H9 (cell line): ENCODE measurements around the gene ARFGEF3. TPM values are rescaled to one million over a fixed set of nuclear protein-coding genes. Genes with fewer than 3 reads are reported as not detected.

ENCODE experiments used
- DNase-seq: peaks from one replicate; pipeline ENCODE4 v3.0.0-alpha.2; 2017
- H2AFZ ChIP-seq: one replicate; pipeline ENCODE4 v1.6.1; 2013; ENCODE audit warnings: mild to moderate bottlenecking, low read length, control low read depth, moderate library complexity
- H2AK5ac ChIP-seq: 2 replicates; pipeline ENCODE4 v1.6.1; 2013; ENCODE audit warnings: low read length, control low read depth, mixed read lengths; ENCODE audit not compliant: insufficient read length
- H2BK120ac ChIP-seq: one replicate; pipeline ENCODE4 v1.6.1; 2013; ENCODE audit warnings: low read depth, mild to moderate bottlenecking, low read length, control low read depth, inconsistent platforms; ENCODE audit not compliant: poor library complexity, severe bottlenecking
- H2BK12ac ChIP-seq: 2 replicates; pipeline ENCODE4 v1.6.1; 2013; ENCODE audit warnings: low read length, control low read depth, mixed read lengths, low read depth; ENCODE audit not compliant: insufficient read length
- H2BK15ac ChIP-seq: 2 replicates; pipeline ENCODE4 v1.6.1; 2013; ENCODE audit warnings: low read depth, low read length, control low read depth
- H2BK20ac ChIP-seq: one replicate; pipeline ENCODE4 v1.6.1; 2013; ENCODE audit warnings: low read depth, mild to moderate bottlenecking, low read length, control low read depth, inconsistent platforms; ENCODE audit not compliant: poor library complexity, severe bottlenecking
- H2BK5ac ChIP-seq: 2 replicates; pipeline ENCODE4 v1.6.1; 2013; ENCODE audit warnings: low read length, control low read depth, mixed read lengths; ENCODE audit not compliant: insufficient read length
- H3K14ac ChIP-seq: 2 replicates; pipeline ENCODE4 v1.6.1; 2013; ENCODE audit warnings: low read length, control low read depth; ENCODE audit not compliant: insufficient read depth
- H3K18ac ChIP-seq: 2 replicates; pipeline ENCODE4 v1.6.1; 2013; ENCODE audit warnings: low read depth, mild to moderate bottlenecking, mixed read lengths, low read length, control low read depth; ENCODE audit not compliant: insufficient read length
- H3K23ac ChIP-seq: 2 replicates; pipeline ENCODE4 v1.6.1; 2013; ENCODE audit warnings: low read length, control low read depth, mixed read lengths, low read depth; ENCODE audit not compliant: insufficient read length
- H3K23me2 ChIP-seq: 2 replicates; pipeline ENCODE4 v1.6.1; 2013; ENCODE audit warnings: low read depth, mild to moderate bottlenecking, mixed read lengths, low read length, control low read depth; ENCODE audit not compliant: insufficient read length, poor library complexity, severe bottlenecking
- H3K27ac ChIP-seq: 2 replicates; pipeline ENCODE4 v1.5.1; 2013; ENCODE audit warnings: low read length, control low read depth, mixed read lengths, low read depth; ENCODE audit not compliant: insufficient read length
- H3K27me3 ChIP-seq: 2 replicates; pipeline ENCODE4 v1.6.1; 2013; ENCODE audit warnings: low read length, control low read depth, inconsistent platforms; ENCODE audit not compliant: insufficient read depth
- H3K4ac ChIP-seq: 2 replicates; pipeline ENCODE4 v1.6.1; 2013; ENCODE audit warnings: low read depth, mild to moderate bottlenecking, control low read depth, inconsistent platforms, low read length, moderate library complexity
- H3K4me1 ChIP-seq: 2 replicates; pipeline ENCODE4 v1.6.1; 2013; ENCODE audit warnings: low read length, control low read depth, inconsistent platforms; ENCODE audit not compliant: insufficient read depth
- H3K4me2 ChIP-seq: 2 replicates; pipeline ENCODE4 v1.6.1; 2013; ENCODE audit warnings: low read length, control low read depth, mixed read lengths; ENCODE audit not compliant: insufficient read length, insufficient read depth
- H3K56ac ChIP-seq: 2 replicates; pipeline ENCODE4 v1.6.1; 2013; ENCODE audit warnings: low read depth, mild to moderate bottlenecking, mixed read lengths, low read length, control low read depth; ENCODE audit not compliant: insufficient read length
- H3K79me1 ChIP-seq: 2 replicates; pipeline ENCODE4 v1.6.1; 2013; ENCODE audit warnings: low read depth, mild to moderate bottlenecking, moderate library complexity, low read length, control low read depth, inconsistent platforms; ENCODE audit not compliant: insufficient read depth, poor library complexity, severe bottlenecking
- H3K79me2 ChIP-seq: 2 replicates; pipeline ENCODE4 v1.6.1; 2013; ENCODE audit warnings: low read length, control low read depth, inconsistent platforms; ENCODE audit not compliant: insufficient read depth
- H3K9ac ChIP-seq: 2 replicates; pipeline ENCODE4 v1.6.1; 2013; ENCODE audit warnings: low read length, control low read depth, mixed read lengths; ENCODE audit not compliant: insufficient read length; ENCODE audit errors: extremely low read depth
- H3K9me3 ChIP-seq: one replicate; pipeline ENCODE4 v1.6.1; 2013; ENCODE audit warnings: low read depth, low read length, inconsistent platforms; ENCODE audit not compliant: control insufficient read depth
- H3T11ph ChIP-seq: one replicate; pipeline ENCODE4 v1.6.1; 2013; ENCODE audit warnings: mild to moderate bottlenecking, low read length, control low read depth, inconsistent platforms
- H4K20me1 ChIP-seq: one replicate; pipeline ENCODE4 v1.6.1; 2013; ENCODE audit not compliant: control insufficient read depth, insufficient read length, insufficient read depth
- H4K5ac ChIP-seq: 2 replicates; pipeline ENCODE4 v1.6.1; 2013; ENCODE audit warnings: low read depth, mild to moderate bottlenecking, mixed read lengths, low read length, control low read depth; ENCODE audit not compliant: insufficient read length
- H4K8ac ChIP-seq: replicated peaks from 2 replicates; pipeline ENCODE4 v1.6.1; 2013; ENCODE audit warnings: low read length, control low read depth, mixed read lengths, low read depth; ENCODE audit not compliant: insufficient read length
- H4K91ac ChIP-seq: 2 replicates; pipeline ENCODE4 v1.6.1; 2013; ENCODE audit warnings: low read depth, mild to moderate bottlenecking, moderate library complexity, mixed read lengths, low read length, control low read depth; ENCODE audit not compliant: insufficient read length
- H3K27ac Mint-ChIP-seq, 3 experiments: 2 replicates in 2 of 3; 3 replicates in 1 of 3; pipeline ENCODE4 v1.8.0; 2020 to 2021; ENCODE audit warnings: mixed read lengths in 3 of 3, mild to moderate bottlenecking in 1 of 3, moderate library complexity in 1 of 3
- H3K27me3 Mint-ChIP-seq: 2 replicates; pipeline ENCODE4 v1.8.0; 2021; ENCODE audit warnings: low read depth, mild to moderate bottlenecking, moderate library complexity, mixed read lengths
- H3K36me3 Mint-ChIP-seq, 3 experiments: 2 replicates in 2 of 3; 3 replicates in 1 of 3; pipeline ENCODE4 v1.8.0; 2020 to 2021; ENCODE audit warnings: low read depth in 3 of 3, mixed read lengths in 3 of 3; ENCODE audit not compliant: insufficient read depth in 1 of 3
- H3K4me1 Mint-ChIP-seq, 2 experiments: 2 replicates each; pipeline ENCODE4 v1.8.0; 2020; ENCODE audit warnings: mixed read lengths in 2 of 2
- H3K4me3 Mint-ChIP-seq, 2 experiments: 2 replicates in 1 of 2; 3 replicates in 1 of 2; pipeline ENCODE4 v1.8.0; 2020 to 2021; ENCODE audit warnings: mild to moderate bottlenecking in 2 of 2, mixed read lengths in 2 of 2, moderate library complexity in 1 of 2
- H3K9me3 Mint-ChIP-seq, 2 experiments: 2 replicates in 1 of 2; 3 replicates in 1 of 2; pipeline ENCODE4 v1.8.0; 2020; ENCODE audit warnings: mild to moderate bottlenecking in 2 of 2, mixed read lengths in 2 of 2, moderate library complexity in 1 of 2
- CTCF ChIP-seq: fragments of 200-600 bp; sonication (generic); conservative IDR thresholded peaks from 3 replicates; pipeline ENCODE4 v1.8.0; 2021; ENCODE audit warnings: antibody characterized with exemption, mild to moderate bottlenecking
- WGBS: extraction: QIAGEN DNeasy Blood & Tissue Kit; methylation state at CpG from one replicate; pipeline ENCODE4 v1.1.7; 2013; ENCODE audit warnings: missing lambda C conversion rate, low lambda C conversion rate, mixed read lengths; ENCODE audit not compliant: insufficient read length; ENCODE audit errors: extremely low coverage; 5-methylcytosine and 5-hydroxymethylcytosine counted together
- total RNA-seq: library from RNA; stranded (reverse); gene quantifications from 2 replicates; pipeline ENCODE4 v1.2.1, GENCODE V29; 2021

ARFGEF3 gene
- total RNA-seq, 1 experiment from 2014 or later: 13.7 TPM

DNA sequence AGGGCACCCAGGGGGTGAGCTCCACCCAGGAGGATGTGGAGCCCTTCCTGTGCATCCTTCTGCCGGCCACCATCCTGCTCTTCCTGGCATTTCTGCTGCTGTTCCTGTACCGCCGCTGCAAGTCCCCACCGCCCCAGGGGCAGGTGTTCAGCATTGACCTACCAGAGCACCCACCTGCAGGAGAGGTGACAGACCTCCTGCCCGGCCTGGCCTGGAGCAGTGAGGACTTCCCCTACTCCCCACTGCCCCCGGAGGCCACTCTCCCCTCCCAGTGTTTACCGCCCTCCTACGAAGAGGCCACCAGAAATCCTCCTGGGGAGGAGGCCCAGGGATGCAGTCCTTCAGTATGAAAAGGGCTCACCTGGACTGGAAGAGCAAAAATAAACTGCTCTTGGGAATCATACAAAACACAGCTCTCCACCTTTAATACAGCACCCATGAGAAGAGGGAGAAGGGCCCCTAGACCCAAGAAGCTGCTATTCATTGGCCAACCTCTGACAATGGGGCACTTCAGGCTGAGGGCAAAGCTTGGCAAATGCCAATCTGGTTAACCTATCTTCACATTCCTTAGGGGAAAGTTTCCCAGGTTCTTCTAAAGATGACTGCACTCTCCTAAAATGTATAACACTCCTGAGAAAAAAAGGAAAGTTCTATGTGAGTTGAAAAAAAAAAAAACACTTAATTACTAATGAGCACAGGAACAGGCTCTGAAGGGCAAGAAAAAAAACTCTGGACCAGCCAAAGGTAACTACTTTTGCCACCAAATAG, 220.9 kb downstream of the ARFGEF3 start:
- H3K9me3 ChIP-seq: no peaks in the 10 kb centered on the region
- no CpG with 5 or more reads among the region's 8 CpGs for WGBS
- no peak overlapping the region for H2BK12ac ChIP-seq
- H2BK120ac ChIP-seq: no peak overlapping the region
- H3K4me1 ChIP-seq: peaks cover 2% of the 10 kb centered on the region; the same call in 1 of the 2 replicates
- H4K91ac ChIP-seq: no peak overlapping the region
- no peaks in the 10 kb centered on the region for H3K79me2 ChIP-seq
- H3K4me3 Mint-ChIP-seq: peak overlapping the region in 1 of 2 experiments; percentile 10; a peak in 2 of 5 replicates
- H3K9ac ChIP-seq: no peak overlapping the region
- H3K36me3 Mint-ChIP-seq: no peaks in the 10 kb centered on the region
- H3K9me3 Mint-ChIP-seq: no peaks in the 10 kb centered on the region
- no peak overlapping the region for H2BK20ac ChIP-seq
- H3K4me2 ChIP-seq: no peak overlapping the region
- H2AK5ac ChIP-seq: no peak overlapping the region
- peak overlapping the region in 2 of 3 experiments; percentile 39 to 58; a peak in 4 of 7 replicates for H3K27ac Mint-ChIP-seq
- H4K8ac ChIP-seq: no peak overlapping the region
- H3K4me1 Mint-ChIP-seq: peaks cover 24 to 26% of the 10 kb centered on the region in 2 experiments
- H3K14ac ChIP-seq: no peak overlapping the region
- H3K27ac ChIP-seq: no peak overlapping the region
- no peak overlapping the region for H2BK15ac ChIP-seq
- H2BK5ac ChIP-seq: no peak overlapping the region
- H3K23me2 ChIP-seq: no peaks in the 10 kb centered on the region
- no peak overlapping the region for H3K56ac ChIP-seq
- H3K23ac ChIP-seq: no peak overlapping the region
- peak; percentile 71 for DNase-seq
- H3K27me3 Mint-ChIP-seq: no peaks in the 10 kb centered on the region
- H4K20me1 ChIP-seq: no peaks in the 10 kb centered on the region
- no peak overlapping the region for H3K18ac ChIP-seq
- no peak overlapping the region for H2AFZ ChIP-seq
- no peak overlapping the region for H3K4ac ChIP-seq
- no peaks in the 10 kb centered on the region for H3K27me3 ChIP-seq
- no peaks in the 10 kb centered on the region for H3K79me1 ChIP-seq
- H3T11ph ChIP-seq: no peak overlapping the region
- H4K5ac ChIP-seq: no peak overlapping the region
- TF ChIP-seq CTCF: peak; percentile 51
